Measurements from ENCODE around the gene TEDC1.

DNA sequence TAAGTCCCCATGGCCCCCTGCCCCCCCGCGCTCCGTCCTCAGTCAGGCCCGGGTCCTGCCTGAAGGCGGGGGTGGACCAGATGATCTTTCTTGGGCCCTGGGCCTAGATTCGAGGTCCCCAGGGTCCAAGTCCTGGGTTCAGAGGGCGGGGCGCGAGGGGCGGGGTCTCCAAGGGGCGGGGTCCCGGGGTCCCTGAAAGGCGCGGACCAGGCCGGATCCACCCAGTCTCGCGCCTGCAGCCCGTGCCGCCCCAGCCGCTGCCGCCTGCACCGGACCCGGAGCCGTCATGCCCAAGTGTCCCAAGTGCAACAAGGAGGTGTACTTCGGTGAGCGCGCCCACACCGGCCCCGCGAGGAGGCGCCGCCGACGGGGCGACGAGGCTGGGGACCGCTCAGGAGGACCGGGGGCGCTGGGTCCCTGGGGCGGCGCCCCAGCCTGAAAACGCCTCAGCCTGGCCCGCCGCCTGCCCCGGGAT, 4.0 kb upstream of the TEDC1 start:
- no peak for TF ChIP-seq POLR2A (IDR thresholded peaks at IDR 0.05)
- TF ChIP-seq, protein P1, sequence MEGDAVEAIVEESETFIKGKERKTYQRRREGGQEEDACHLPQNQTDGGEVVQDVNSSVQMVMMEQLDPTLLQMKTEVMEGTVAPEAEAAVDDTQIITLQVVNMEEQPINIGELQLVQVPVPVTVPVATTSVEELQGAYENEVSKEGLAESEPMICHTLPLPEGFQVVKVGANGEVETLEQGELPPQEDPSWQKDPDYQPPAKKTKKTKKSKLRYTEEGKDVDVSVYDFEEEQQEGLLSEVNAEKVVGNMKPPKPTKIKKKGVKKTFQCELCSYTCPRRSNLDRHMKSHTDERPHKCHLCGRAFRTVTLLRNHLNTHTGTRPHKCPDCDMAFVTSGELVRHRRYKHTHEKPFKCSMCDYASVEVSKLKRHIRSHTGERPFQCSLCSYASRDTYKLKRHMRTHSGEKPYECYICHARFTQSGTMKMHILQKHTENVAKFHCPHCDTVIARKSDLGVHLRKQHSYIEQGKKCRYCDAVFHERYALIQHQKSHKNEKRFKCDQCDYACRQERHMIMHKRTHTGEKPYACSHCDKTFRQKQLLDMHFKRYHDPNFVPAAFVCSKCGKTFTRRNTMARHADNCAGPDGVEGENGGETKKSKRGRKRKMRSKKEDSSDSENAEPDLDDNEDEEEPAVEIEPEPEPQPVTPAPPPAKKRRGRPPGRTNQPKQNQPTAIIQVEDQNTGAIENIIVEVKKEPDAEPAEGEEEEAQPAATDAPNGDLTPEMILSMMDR (IDR thresholded peaks at IDR 0.05), result no peak

All from testis (tissue), 2 donors.